ENCODE results near the gene RNF2. TPM values are rescaled to one million over a fixed set of nuclear protein-coding genes. Genes with fewer than 3 reads are reported as not detected.

RNF2 gene
- total and polyA plus RNA-seq, 2 of the 13 experiments (the other 11 are each of a cell fraction or from before 2014, with no cell fraction given): 19.3 to 21.7 TPM

DNA sequence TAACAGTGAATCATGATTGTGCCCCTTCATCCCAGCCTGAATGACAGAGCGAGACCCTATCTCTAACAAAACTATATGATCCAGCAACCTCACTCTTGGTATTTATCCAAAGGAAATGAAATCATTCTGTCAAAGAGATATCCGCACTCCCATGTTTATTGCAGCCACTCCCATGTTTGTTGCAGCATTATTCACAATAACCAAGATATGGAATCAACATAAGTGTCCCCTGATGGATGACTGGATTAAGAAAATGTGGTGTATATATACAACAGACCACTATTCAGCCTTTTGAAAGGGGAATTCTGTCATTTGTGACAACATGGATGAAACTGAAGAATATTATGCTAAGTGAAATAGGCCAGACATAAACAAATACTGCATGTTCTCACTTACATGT lies 67.0 kb downstream of the RNF2 start (continued):
- TF ChIP-seq ZMYM2 (CRISPR knock-in tag; IDR thresholded peaks at IDR 0.05): no peak
- no peak for TF ChIP-seq ATM (IDR thresholded peaks at IDR 0.05; ENCODE audit: borderline replicate concordance)
- no peak for TF ChIP-seq AGO1 (IDR thresholded peaks at IDR 0.05; ENCODE audit: low read depth, low read length, poor library complexity, severe bottlenecking)
- TF ChIP-seq ZFP82 (CRISPR knock-in tag; IDR thresholded peaks at IDR 0.05; ENCODE audit: borderline replicate concordance): no peak
- TF ChIP-seq ZNF10 (CRISPR knock-in tag; IDR thresholded peaks at IDR 0.05; ENCODE audit: borderline replicate concordance, low read depth): no peak
- TF ChIP-seq POLR2AphosphoS5 (IDR thresholded peaks at IDR 0.05; ENCODE audit: low read depth, low read length): no peak

GRCh38 chr1:185129708-185130107 lies 84.3 kb downstream of the RNF2 start:
- Histone ChIP-seq H3K9me3 (ENCODE audit: low read length) (no peaks in the 10 kb centered on the region), H3K9ac (ENCODE audit: insufficient read depth, low read depth, low read length) (no peak overlapping the region), H3K4me3 (replicated peaks in 1 of 3; ENCODE audit: insufficient read depth in 1 of 3, low read depth in 2 of 3, low read length in 3 of 3) (no peak overlapping the region), H3K4me1 (ENCODE audit: insufficient read depth, low read length) (no peaks in the 10 kb centered on the region), H3K27ac (ENCODE audit: extremely low read length, insufficient read depth, low read length) (no peak overlapping the region), H2AFZ (ENCODE audit: low read length) (no peak overlapping the region), H3K27me3 (ENCODE audit: control insufficient read depth in 1 of 2, insufficient read depth in 2 of 2, low read length in 2 of 2) (no peaks in the 10 kb centered on the region), H3K36me3 (replicated peaks in 1 of 2; ENCODE audit: control insufficient read depth in 1 of 2, insufficient read depth in 2 of 2, low read length in 2 of 2) (peaks cover 0 to 12% of the 10 kb centered on the region in 2 experiments; a peak in 3 of 5 replicates), H3K79me2 (ENCODE audit: insufficient read depth, low read length) (no peaks in the 10 kb centered on the region), H3K4me2 (ENCODE audit: low read depth, low read length) (no peak overlapping the region), H4K20me1 (ENCODE audit: insufficient read depth, low read length) (no peaks in the 10 kb centered on the region)
- intact Hi-C loops (cut with micrococcal nuclease; ENCODE audit: unreplicated experiment) (no loop called here), in situ Hi-C loops (cut with HindIII; ENCODE audit: extremely low pct_ligation_motif_present, low pct_unique_long_range_greater_than_20kb) (no loop called here)
- WGBS (ENCODE audit: low lambda C conversion rate): 94% methylated on average over 2 of the region's 2 CpGs
- FAIRE-seq: no peak
- ChIA-PET POLR2A (no interaction called here), CTCF (ENCODE audit: low intra/inter-chr PET ratio, low total read pairs) (no interaction called here)
- no peak for ATAC-seq
- no TSS peak for BruUV-seq (replicated peaks)
- no peak for DNase-seq (ENCODE audit: low spot score)
- TF ChIP-seq ZNF253 (CRISPR knock-in tag; IDR thresholded peaks at IDR 0.05; ENCODE audit: borderline replicate concordance): no peak
- no peak for TF ChIP-seq ZNF362 (CRISPR knock-in tag; IDR thresholded peaks at IDR 0.05; ENCODE audit: borderline replicate concordance)
- no peak for TF ChIP-seq KDM1A (CRISPR knock-in tag; IDR thresholded peaks at IDR 0.05)
- no peak for TF ChIP-seq MTERF4 (CRISPR knock-in tag; IDR thresholded peaks at IDR 0.05)
- TF ChIP-seq CREBL2 (CRISPR knock-in tag; IDR thresholded peaks at IDR 0.05; ENCODE audit: borderline replicate concordance): no peak
- TF ChIP-seq BRF2 (CRISPR knock-in tag; IDR thresholded peaks at IDR 0.05): no peak
- no peak for TF ChIP-seq ZNF234 (CRISPR knock-in tag; conservative IDR thresholded peaks at IDR 0.05)
- TF ChIP-seq ZNF704 (CRISPR knock-in tag; IDR thresholded peaks at IDR 0.05; ENCODE audit: borderline replicate concordance): no peak
- TF ChIP-seq ZNF639 (CRISPR knock-in tag; conservative IDR thresholded peaks at IDR 0.05): no peak
- no peak for TF ChIP-seq PHB2 (IDR thresholded peaks at IDR 0.05; ENCODE audit: partially characterized antibody)
- no peak for TF ChIP-seq RELA (CRISPR knock-in tag; IDR thresholded peaks at IDR 0.05)

All from HepG2 (cell line).